Natural killer cell treated with Interleukin-12 subunit alpha and Interleukin-12 subunit beta and Interleukin-15 and Interleukin-18, amount 100 ng/mL, for 72 hours (primary cell): ENCODE results near the gene CLEC18B. TPM values are rescaled to one million over a fixed set of nuclear protein-coding genes. Genes with fewer than 3 reads are reported as not detected.
"Not testable (repeated sequence)": the region's sequence is repeated elsewhere in the genome, so short reads cannot be mapped to it uniquely, and the experiment has no call there.

ENCODE experiments used
- ATAC-seq, 2 donors: fragments of 150-1000 bp; cut with Tn5 transposase in 1 of 2; sonication (Bioruptor Pico), chemical (Tn5 transposase) in 1 of 2; 2 replicates each; pipeline ENCODE4 v1.10.0; 2021
- DNase-seq: peaks from one replicate; pipeline ENCODE4 v3.0.0; 2022; ENCODE audit warnings: low spot score
- H3K27ac Mint-ChIP-seq, 2 donors: 1 replicate in 1 of 2; 2 replicates in 1 of 2; pipeline ENCODE4 v1.8.0; 2022; ENCODE audit warnings: mixed read lengths in 2 of 2, mild to moderate bottlenecking in 1 of 2, moderate library complexity in 1 of 2
- H3K27me3 Mint-ChIP-seq, 2 donors: 1 replicate in 1 of 2; 2 replicates in 1 of 2; pipeline ENCODE4 v1.8.0; 2022; ENCODE audit warnings: mixed read lengths in 2 of 2
- H3K36me3 Mint-ChIP-seq: one replicate; pipeline ENCODE4 v1.8.0; 2022; ENCODE audit warnings: mixed read lengths
- H3K4me1 Mint-ChIP-seq, 2 donors: 1 replicate in 1 of 2; 2 replicates in 1 of 2; pipeline ENCODE4 v1.8.0; 2022; ENCODE audit warnings: low read depth in 2 of 2, mixed read lengths in 2 of 2, mild to moderate bottlenecking in 1 of 2
- H3K4me3 Mint-ChIP-seq: one replicate; pipeline ENCODE4 v1.8.0; 2022; ENCODE audit warnings: mixed read lengths
- H3K9me3 Mint-ChIP-seq: 2 replicates; pipeline ENCODE4 v1.8.0; 2022; ENCODE audit warnings: mixed read lengths
- total RNA-seq, 2 donors: library from RNA; stranded (reverse); gene quantifications; one replicate each; pipeline ENCODE4 v1.2.3, GENCODE V29; 2022

CLEC18B gene
- total RNA-seq = 1 to 10 TPM; 1.4 to 2.2 TPM

DNA sequence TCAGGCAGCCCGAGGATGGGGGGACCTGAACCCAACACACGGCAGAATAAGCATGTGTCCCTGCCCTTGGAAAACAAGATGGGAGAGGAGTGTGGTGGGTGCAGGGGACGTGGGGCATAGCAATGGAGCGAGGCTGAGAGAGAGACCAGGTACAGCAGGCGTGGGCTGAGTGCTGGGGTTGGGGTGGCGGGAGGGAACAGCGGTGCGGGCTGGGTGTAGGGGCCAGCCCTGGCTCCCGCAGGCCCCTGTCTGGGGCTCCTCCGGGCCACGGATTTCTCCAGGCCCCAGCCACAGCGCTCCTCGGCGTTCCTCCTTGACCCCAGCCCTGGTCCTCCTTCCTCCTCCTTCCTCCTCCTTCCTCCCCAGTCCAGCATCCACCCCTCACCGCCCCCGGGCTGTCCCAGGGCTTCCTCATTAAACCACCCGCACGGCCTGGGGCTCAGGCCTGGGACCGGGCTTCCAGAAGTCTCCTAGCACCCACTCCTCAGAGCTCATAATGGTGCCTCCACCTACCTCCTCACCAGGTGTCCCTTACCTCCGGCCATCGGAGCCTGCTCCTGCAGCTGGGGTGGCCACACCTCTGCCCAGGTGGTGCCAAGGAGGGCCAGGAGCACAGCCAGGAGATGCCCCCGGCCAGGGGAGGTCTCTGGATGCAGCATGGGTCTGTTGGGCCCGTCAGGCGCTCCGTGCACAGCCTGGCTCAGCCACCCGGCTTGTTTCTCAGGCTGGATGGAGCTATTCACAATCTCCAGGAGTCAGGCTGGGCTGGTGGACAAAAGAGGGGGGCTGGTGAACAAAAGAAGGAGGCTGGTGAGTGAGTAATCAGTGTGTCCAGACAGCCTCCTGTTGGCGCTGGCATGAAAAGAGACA, at the start of gene CLEC18B:
Gene CLEC18B (minus strand): TSS at position 867 of the 870 bp plus-strand sequence. CDS start 208 bp downstream, at position 659.
- not testable (repeated sequence) for H3K27ac Mint-ChIP-seq, H3K9me3 Mint-ChIP-seq, H3K27me3 Mint-ChIP-seq, H3K4me1 Mint-ChIP-seq, DNase-seq, H3K36me3 Mint-ChIP-seq, H3K4me3 Mint-ChIP-seq
- peak; percentile 10 to 33 for ATAC-seq

DNA sequence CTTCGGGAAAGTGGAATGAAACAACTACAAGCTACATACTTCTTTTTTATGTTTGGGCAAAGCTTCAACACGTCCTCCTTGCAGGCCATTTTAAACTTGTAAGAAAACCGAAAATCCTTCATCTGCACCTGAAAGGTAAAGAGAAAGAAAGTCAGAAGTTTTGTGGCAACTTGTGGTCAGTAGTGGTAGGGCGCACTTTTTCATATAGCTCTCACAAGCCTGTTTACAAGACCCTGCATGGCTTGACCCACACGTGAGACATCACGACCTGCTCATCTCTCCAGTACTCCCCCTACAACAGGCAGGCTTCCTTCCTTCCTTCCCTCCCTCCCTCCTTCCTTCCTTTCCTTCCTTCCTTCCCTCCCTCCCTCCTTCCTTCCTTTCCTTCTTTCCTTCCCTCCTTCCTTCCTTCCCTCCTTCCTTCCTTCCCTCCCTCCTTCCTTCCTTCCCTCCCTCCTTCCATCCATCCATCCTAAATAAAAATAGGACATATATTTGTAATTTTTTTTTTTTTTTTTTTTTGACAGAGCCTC, 48.7 kb upstream of the CLEC18B start:
- H3K36me3 Mint-ChIP-seq = peaks cover 29% of the 10 kb centered on the region
- no peak overlapping the region for H3K27ac Mint-ChIP-seq
- no peaks in the 10 kb centered on the region for H3K9me3 Mint-ChIP-seq
- H3K4me1 Mint-ChIP-seq = peaks cover 2 to 20% of the 10 kb centered on the region in 2 donors
- DNase-seq (no peak), ATAC-seq (no peak)
- no peaks in the 10 kb centered on the region for H3K27me3 Mint-ChIP-seq
- no peak overlapping the region for H3K4me3 Mint-ChIP-seq

DNA sequence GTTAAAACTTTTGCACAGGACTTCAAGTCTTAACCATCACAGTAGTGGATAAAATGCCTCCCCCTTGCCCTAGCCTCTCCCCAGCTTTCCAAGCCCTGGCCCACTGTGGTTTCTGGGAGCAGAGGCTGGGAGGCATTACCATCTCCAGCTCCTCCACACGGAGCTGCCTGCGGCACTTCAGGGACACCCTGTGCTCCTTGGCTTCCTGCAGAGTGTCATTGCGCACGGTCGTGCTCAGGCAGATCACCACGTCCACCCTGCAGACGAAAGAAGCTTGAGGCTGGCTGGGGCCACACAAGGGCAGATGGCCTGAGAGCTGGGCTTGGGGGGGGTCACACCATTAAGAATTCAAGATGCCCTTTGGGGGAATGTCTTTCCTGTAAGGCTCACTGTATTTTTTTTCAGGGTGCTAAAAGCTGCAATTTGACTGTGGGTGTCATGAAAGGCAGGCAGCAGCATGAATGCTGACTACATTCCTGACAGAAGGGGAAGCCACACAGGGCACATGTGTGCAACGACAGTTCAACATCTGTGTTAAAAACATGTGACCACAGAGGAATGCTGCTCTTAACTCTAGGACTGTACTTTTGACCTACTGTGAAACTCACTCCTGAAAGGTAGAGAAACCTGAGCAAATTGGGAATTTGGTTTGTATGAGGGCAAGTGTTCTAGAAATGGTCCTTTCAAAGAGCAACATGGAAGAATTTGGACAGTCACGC, 47.7 kb upstream of the CLEC18B start:
- Mint-ChIP-seq H3K4me3 (no peak overlapping the region), H3K4me1 (peaks cover 4 to 20% of the 10 kb centered on the region in 2 donors), H3K36me3 (peaks cover 29% of the 10 kb centered on the region), H3K27me3 (no peaks in the 10 kb centered on the region), H3K27ac (no peak overlapping the region), H3K9me3 (no peaks in the 10 kb centered on the region)
- DNase-seq (no peak), ATAC-seq (no peak)

DNA sequence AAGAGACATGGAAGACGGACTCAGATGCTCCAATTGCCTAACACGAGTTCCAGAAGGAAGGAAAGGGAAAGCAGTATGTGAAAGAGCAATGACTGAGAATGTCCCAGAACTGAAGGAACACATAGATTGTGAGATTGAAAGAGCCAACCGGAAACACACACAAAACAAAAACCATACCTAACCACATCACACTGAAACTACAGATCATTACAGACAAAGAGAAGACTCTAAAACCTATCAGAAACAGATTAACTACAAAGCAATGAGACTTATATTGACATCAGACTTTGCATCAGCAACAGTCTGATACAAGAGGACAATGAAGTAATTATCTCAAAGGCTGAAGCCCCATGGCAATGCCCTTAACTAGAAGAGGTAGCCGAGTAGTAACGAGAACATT, 45.6 kb upstream of the CLEC18B start:
- peak overlapping the region in 1 of 2 donors; percentile 59 for H3K27ac Mint-ChIP-seq
- H3K4me3 Mint-ChIP-seq = peak overlapping the region; percentile 47
- no peaks in the 10 kb centered on the region for H3K9me3 Mint-ChIP-seq
- no peaks in the 10 kb centered on the region for H3K27me3 Mint-ChIP-seq
- no peak for DNase-seq
- peak in 1 of 2 donors; percentile 75 for ATAC-seq
- peaks cover 29% of the 10 kb centered on the region for H3K36me3 Mint-ChIP-seq
- peaks cover 5 to 20% of the 10 kb centered on the region in 2 donors for H3K4me1 Mint-ChIP-seq

DNA sequence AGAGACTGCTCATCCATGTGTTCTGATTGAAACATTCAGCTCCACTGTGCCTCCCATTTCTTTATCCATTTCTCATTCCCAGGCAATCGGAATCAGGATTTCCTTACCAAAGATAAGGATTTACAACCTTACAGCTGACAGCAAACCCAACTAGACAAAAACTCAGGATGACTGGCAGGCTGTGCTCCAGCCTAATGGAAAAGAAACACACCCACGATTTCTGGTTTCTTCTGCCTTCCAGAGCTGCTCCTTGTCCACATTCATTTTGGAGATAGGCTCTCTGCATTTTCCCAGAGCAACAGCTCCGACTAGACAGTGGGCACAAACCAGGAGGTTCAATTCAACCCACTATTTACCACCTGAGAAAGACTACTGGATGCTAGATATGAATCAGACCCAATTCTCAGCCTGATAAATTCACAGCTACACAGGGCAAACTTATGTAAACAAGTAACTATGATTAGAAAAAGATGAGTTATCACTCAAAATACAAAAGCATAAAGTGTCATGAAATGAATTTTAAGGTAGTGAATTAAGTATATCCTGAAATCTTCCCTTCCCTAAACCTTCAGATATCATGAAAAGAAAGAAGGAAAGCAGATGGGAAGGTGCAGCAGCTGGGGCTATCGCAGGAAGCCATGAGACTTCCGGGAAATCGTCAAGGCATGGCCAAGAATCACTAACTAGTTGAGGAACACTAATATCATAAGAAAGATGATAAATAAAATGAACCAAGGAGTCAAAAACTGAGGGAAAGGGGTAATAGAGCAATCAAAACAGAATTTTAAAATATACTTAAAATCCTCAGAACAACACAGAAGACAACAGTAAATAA, 44.8 kb upstream of the CLEC18B start:
- Mint-ChIP-seq H3K36me3 (peaks cover 26% of the 10 kb centered on the region), H3K27me3 (no peaks in the 10 kb centered on the region), H3K4me3 (peak overlapping the region; percentile 47), H3K4me1 (peaks cover 5 to 20% of the 10 kb centered on the region in 2 donors), H3K9me3 (no peaks in the 10 kb centered on the region), H3K27ac (peak overlapping the region in 1 of 2 donors; percentile 59)
- ATAC-seq = no peak
- DNase-seq = no peak

DNA sequence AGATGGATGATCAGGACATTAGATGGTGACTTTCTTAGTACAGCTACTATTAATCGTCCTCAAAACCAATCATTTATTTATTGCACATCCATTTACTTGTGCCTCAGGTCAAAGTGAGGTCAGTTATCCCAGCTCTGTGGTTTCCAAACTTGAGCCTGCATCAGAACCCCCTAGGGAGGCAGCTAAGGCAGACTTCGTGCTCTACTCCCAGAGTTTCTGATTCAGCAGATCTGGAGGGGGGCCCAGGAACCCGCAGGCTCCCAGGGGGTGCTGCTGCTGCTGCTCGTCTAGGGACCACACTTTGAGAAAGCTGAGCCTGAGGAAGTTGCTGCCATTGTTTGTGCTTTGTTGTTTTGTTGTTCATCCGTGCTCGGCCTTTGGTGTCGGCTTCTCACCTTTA, 44.0 kb upstream of the CLEC18B start:
- ATAC-seq (no peak), DNase-seq (no peak)
- Mint-ChIP-seq H3K36me3 (peaks cover 26% of the 10 kb centered on the region), H3K27ac (no peak overlapping the region), H3K9me3 (no peaks in the 10 kb centered on the region), H3K27me3 (no peaks in the 10 kb centered on the region), H3K4me3 (no peak overlapping the region), H3K4me1 (peaks cover 5 to 20% of the 10 kb centered on the region in 2 donors)

DNA sequence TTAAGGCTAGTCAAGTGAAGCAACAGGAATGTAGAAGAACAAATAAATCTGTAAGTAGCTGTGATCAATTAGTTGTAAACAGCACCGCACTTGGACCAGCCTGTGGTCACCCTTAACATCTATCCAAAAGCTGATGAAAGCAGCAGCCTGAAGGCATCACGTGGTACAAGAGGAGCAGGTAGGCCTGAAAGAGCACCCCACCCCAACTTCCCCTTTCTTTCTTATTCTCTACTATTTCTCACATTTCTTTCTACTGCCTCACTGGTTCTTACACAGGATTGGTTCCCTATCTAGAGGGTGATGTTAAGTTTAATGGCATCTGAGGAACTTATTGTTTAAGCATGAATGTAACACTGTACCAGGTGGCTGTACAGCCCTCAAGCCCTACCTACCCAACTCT, 42.6 kb upstream of the CLEC18B start:
- Mint-ChIP-seq H3K9me3 (no peaks in the 10 kb centered on the region), H3K36me3 (peaks cover 26% of the 10 kb centered on the region), H3K4me3 (no peak overlapping the region), H3K4me1 (peaks cover 5 to 20% of the 10 kb centered on the region in 2 donors), H3K27me3 (no peaks in the 10 kb centered on the region), H3K27ac (peak overlapping the region in 1 of 2 donors; percentile 47)
- ATAC-seq = no peak
- no peak for DNase-seq

DNA sequence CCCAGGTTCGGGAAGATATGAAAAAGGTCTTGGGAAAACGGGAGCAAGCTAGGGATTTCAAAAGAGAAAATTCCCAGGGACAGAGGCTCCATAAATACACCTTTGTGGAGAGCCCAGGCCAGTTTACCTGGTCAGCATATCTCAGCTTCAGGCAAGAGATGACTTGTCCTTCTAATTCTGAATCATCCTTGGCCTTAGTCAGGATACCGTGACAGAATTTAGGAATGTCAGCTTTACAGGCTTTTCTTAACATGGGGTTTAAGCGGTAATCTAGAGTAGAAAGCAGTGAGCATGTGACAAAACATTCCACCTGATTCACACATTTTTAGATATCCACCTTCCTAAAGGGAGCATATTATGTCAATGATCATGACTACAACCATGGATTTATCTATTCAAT, 41.1 kb upstream of the CLEC18B start:
- H3K27me3 Mint-ChIP-seq = no peaks in the 10 kb centered on the region
- no peak for ATAC-seq
- H3K4me3 Mint-ChIP-seq = no peak overlapping the region
- H3K27ac Mint-ChIP-seq = peak overlapping the region in 1 of 2 donors; percentile 30
- H3K9me3 Mint-ChIP-seq = no peaks in the 10 kb centered on the region
- H3K36me3 Mint-ChIP-seq = peaks cover 29% of the 10 kb centered on the region
- H3K4me1 Mint-ChIP-seq = peaks cover 5 to 18% of the 10 kb centered on the region in 2 donors
- DNase-seq = no peak

DNA sequence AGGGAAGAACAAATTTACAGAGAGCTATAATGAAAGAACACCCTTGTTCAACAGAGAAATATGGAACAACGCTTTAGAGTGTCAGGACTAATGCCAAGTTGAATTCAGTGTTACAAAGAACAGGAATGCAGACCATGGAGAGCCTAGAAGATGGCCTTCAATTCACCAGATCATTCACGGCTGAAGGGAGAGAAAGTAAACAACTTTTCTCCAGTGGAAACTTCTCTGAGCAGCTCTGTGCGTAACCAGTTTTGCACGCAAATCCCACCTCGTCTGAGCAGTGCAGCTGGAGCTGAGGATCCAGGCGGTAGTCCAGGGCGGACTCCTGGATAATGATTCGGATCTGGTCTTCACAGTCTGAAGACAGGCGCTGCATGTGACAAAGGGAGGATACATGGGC, 40.5 kb upstream of the CLEC18B start:
- peaks cover 23% of the 10 kb centered on the region for H3K36me3 Mint-ChIP-seq
- H3K4me3 Mint-ChIP-seq = no peak overlapping the region

DNA sequence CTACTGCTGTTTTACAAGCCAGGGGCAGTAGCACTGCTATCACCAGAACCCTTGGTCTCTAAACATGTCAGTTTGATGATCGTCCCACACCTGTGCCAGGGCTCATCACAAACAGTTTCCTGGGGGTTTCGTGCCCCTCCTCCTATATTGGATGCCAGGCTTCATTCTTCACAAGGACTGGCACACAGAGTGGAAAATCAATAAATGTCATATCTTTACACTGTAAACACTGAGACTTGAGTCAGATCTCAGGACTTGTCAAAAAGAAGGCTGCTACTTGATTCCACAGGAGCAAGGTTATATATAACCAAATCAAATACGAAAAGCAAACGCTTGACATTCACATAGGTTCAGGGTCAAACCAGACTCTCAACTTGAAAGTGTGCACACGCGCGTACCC, 39.3 kb upstream of the CLEC18B start:
- Mint-ChIP-seq H3K36me3 (peaks cover 12% of the 10 kb centered on the region), H3K4me3 (no peak overlapping the region), H3K4me1 (peaks cover under 1 to 2% of the 10 kb centered on the region in 2 donors), H3K9me3 (no peaks in the 10 kb centered on the region), H3K27me3 (no peaks in the 10 kb centered on the region), H3K27ac (no peak overlapping the region)
- ATAC-seq (no peak), DNase-seq (no peak)

More for the DNA sequence above, 40.5 kb upstream of the CLEC18B start:
- Mint-ChIP-seq H3K9me3 (no peaks in the 10 kb centered on the region), H3K4me1 (peaks cover 2 to 13% of the 10 kb centered on the region in 2 donors), H3K27me3 (no peaks in the 10 kb centered on the region), H3K27ac (peak overlapping the region in 1 of 2 donors; percentile 30)
- no peak for ATAC-seq
- no peak for DNase-seq

DNA sequence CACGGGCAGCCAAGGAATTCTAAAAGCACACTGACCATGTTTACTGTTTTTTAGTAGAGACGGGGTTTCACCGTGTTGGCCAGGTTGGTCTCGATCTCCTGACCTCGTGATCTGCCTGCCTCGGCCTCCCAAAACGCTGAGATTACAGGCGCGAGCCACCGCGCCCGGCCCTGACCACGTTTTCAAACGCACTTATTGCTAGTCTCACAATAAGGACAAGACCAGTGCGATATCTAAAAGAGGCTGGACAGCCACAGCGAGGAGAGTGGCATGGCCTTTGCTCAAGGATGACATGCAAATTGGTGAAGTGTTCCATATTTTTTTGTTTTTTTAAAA, 35.0 kb upstream of the CLEC18B start:
- no peaks in the 10 kb centered on the region for H3K9me3 Mint-ChIP-seq
- H3K4me3 Mint-ChIP-seq = no peak overlapping the region
- H3K27ac Mint-ChIP-seq = no peak overlapping the region
- H3K27me3 Mint-ChIP-seq = no peaks in the 10 kb centered on the region
- peaks cover 4% of the 10 kb centered on the region for H3K36me3 Mint-ChIP-seq
- DNase-seq (no peak), ATAC-seq (no peak)
- no peaks in the 10 kb centered on the region for H3K4me1 Mint-ChIP-seq

DNA sequence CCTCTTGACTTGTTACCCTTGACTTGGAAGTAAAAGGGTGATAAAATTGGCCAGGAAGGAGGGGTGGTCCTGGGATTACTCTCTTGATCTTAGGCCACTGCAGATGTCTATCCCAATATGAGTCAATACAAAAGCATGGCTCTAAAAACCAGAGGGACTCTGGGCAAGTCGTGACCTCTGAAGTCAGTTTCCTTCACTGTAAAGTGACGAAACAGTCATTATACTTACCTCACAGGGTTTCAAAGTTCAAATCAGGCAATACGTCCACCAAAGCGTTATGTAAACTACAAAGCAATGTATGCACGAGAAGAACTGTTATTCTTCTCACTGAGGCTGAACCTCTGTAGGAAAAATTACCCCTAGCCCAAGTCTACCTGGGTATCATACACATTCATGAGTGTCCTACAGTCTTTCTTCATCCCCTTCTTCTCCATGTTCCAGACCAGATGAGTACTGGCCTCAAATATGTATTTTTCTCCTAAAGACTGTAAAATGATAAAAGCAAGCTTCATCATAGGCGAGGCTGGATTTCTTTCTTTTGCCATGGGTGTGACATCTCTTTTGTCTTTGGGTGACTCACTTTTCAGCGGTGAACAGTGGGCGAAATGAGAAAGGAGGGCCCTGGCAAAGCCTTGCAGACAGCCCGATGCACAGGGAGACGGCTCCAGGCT, 34.5 kb upstream of the CLEC18B start:
- Mint-ChIP-seq H3K27me3 (no peaks in the 10 kb centered on the region), H3K4me1 (no peaks in the 10 kb centered on the region), H3K4me3 (no peak overlapping the region), H3K36me3 (peaks cover 4% of the 10 kb centered on the region), H3K9me3 (no peaks in the 10 kb centered on the region), H3K27ac (no peak overlapping the region)
- ATAC-seq (no peak), DNase-seq (no peak)

DNA sequence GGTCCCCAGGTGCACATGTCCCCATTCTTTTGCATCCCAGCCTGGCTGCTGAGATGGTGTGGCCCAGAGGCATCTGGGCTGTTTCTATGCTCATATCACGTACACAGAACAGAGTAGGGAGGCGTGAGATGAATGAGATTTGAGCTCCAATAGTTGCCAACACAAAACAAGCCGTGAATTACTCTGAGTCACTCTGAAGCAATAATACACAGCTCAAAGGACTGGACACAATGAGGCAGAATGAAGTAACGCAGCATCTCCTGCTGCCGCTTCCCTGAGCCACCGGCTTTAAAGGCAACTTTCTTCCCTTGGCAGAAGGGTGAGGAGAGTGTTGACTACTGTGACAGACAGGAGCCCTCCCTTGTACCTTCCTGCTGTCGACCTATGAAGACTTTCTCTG, 33.9 kb upstream of the CLEC18B start:
- DNase-seq (no peak), ATAC-seq (no peak)
- H3K36me3 Mint-ChIP-seq = peaks cover 4% of the 10 kb centered on the region
- no peaks in the 10 kb centered on the region for H3K27me3 Mint-ChIP-seq
- H3K4me1 Mint-ChIP-seq = no peaks in the 10 kb centered on the region
- H3K9me3 Mint-ChIP-seq = no peaks in the 10 kb centered on the region
- no peak overlapping the region for H3K27ac Mint-ChIP-seq
- no peak overlapping the region for H3K4me3 Mint-ChIP-seq
